K562 (cell line): ENCODE data around the gene CDC37. TPM values are rescaled to one million over a fixed set of nuclear protein-coding genes. Genes with fewer than 3 reads are reported as not detected.

Source experiments
- ATAC-seq: fragments of 200-7000 bp; cut with Tn5 transposase; 3 replicates; pipeline ENCODE4 v1.9.1; 2020; ENCODE audit warnings: moderate library complexity
- BruUV-seq: library from RNA; stranded (reverse); fragments of 400-500 nt; replicated peaks from 2 replicates; lab custom pipeline; 2021; lab: Mats Ljungman, UMichigan
- CTCF ChIA-PET: fragments of 300-600 bp; formaldehyde crosslinking; extraction: SDS; loops from one replicate; lab custom pipeline; 2021; ENCODE audit warnings: low intra/inter-chr PET ratio; lab: Yijun Ruan, JAX
- POLR2A ChIA-PET: fragments of 300-600, 350-650 bp; sonication (Branson Sonifier 250); formaldehyde crosslinking; extraction: SDS; loops from one replicate; lab custom pipeline; 2021; ENCODE audit warnings: antibody characterized with exemption, inconsistent platforms; lab: Yijun Ruan, JAX
- DNase-seq, 4 experiments: peaks; one replicate each; pipeline versions ENCODE4 v3.0.0 to v3.0.0-alpha.2; 2011 to 2018; ENCODE audit warnings: low spot score in 3 of 4, mixed read lengths in 3 of 4; ENCODE audit errors: extremely low read depth in 1 of 4
- FAIRE-seq: peaks from 2 replicates; lab custom pipeline; 2011; peaks lifted over from hg19 to GRCh38; lab: Jason Lieb, UNC
- H2AFZ ChIP-seq: 2 replicates; pipeline ENCODE4 v1.6.0; 2011; ENCODE audit warnings: low read depth, low read length, control low read depth, inconsistent platforms
- H3K27ac ChIP-seq: fragments of 200-600 bp; 3 replicates; pipeline ENCODE4 v1.8.0; 2011; ENCODE audit warnings: low read depth, mild to moderate bottlenecking, control low read depth, inconsistent platforms, low read length, moderate library complexity, mixed read lengths; ENCODE audit errors: extremely low read depth
- H3K27me3 ChIP-seq, 2 experiments: fragments of 300-600 bp in 1 of 2; 2 replicates in 1 of 2; 3 replicates in 1 of 2; pipeline versions ENCODE4 v1.6.0 to v1.8.0; 2011; ENCODE audit warnings: inconsistent platforms in 2 of 2, low read length in 2 of 2, mild to moderate bottlenecking in 1 of 2, mixed read lengths in 1 of 2, moderate library complexity in 1 of 2; ENCODE audit not compliant: control insufficient read depth in 2 of 2, insufficient read depth in 2 of 2
- H3K36me3 ChIP-seq: fragments of 300-600 bp; 3 replicates; pipeline ENCODE4 v1.8.0; 2011; ENCODE audit warnings: mild to moderate bottlenecking, low read length, inconsistent platforms; ENCODE audit not compliant: control insufficient read depth, insufficient read depth
- H3K4me1 ChIP-seq, 2 experiments: fragments of 200-600 bp in 1 of 2; replicated peaks in 1 of 2; 2 replicates in 1 of 2; 3 replicates in 1 of 2; pipeline versions ENCODE4 v1.5.1 to v1.8.0; 2011; ENCODE audit warnings: inconsistent platforms in 2 of 2, low read length in 2 of 2, mild to moderate bottlenecking in 1 of 2, mixed read lengths in 1 of 2, moderate library complexity in 1 of 2; ENCODE audit not compliant: control insufficient read depth in 2 of 2, insufficient read depth in 2 of 2
- H3K4me2 ChIP-seq: 2 replicates; pipeline ENCODE4 v1.6.1; 2011; ENCODE audit warnings: low read length, control low read depth, inconsistent platforms, mixed read lengths; ENCODE audit not compliant: insufficient read depth
- H3K4me3 ChIP-seq: fragments of 200-600 bp; sonication (generic), shearing (Covaris generic); 2 replicates; pipeline ENCODE4 v1.5.1; 2016; ENCODE audit warnings: control low read depth, inconsistent platforms
- H3K79me2 ChIP-seq: fragments of 200-600 bp; 3 replicates; pipeline ENCODE4 v1.8.0; 2011; ENCODE audit warnings: low read length, inconsistent platforms; ENCODE audit not compliant: control insufficient read depth, insufficient read depth
- H3K9ac ChIP-seq, 2 experiments: 2 replicates each; pipeline versions ENCODE4 v1.6.0 to v1.6.1; 2011; ENCODE audit warnings: low read depth in 2 of 2, low read length in 2 of 2, control low read depth in 1 of 2, inconsistent platforms in 1 of 2, mild to moderate bottlenecking in 1 of 2, mixed read lengths in 1 of 2; ENCODE audit not compliant: insufficient read depth in 1 of 2
- H3K9me1 ChIP-seq: one replicate; pipeline ENCODE4 v1.6.0; 2011; ENCODE audit warnings: inconsistent platforms, mild to moderate bottlenecking, low read length, moderate library complexity; ENCODE audit not compliant: control insufficient read depth, insufficient read depth
- H3K9me3 ChIP-seq: replicated peaks from 2 replicates; pipeline ENCODE4 v1.5.1; 2011; ENCODE audit warnings: low read depth, low read length, inconsistent platforms; ENCODE audit not compliant: control insufficient read depth, insufficient read depth
- H4K20me1 ChIP-seq: replicated peaks from 2 replicates; pipeline ENCODE4 v1.6.1; 2011; ENCODE audit warnings: low read length, inconsistent platforms, mixed read lengths; ENCODE audit not compliant: control insufficient read depth, insufficient read depth
- E2F1 ChIP-seq: sonication (generic); formaldehyde crosslinking; IDR thresholded peaks from 2 replicates; pipeline ENCODE4 v1.8.1; 2023; ENCODE audit warnings: mild to moderate bottlenecking, missing genetic modification reagents, moderate library complexity
- ETV1 ChIP-seq: fragments of 450-650 bp; conservative IDR thresholded peaks from 2 replicates; pipeline ENCODE4 v1.6.1; 2016; ENCODE audit warnings: missing genetic modification characterization, control low read depth, low read depth, missing compliant biosample characterization
- FOSL1 ChIP-seq: fragments of 200-800 bp; sonication (Bioruptor generic); conservative IDR thresholded peaks from 2 replicates; pipeline ENCODE4 v1.6.1; 2016; ENCODE audit warnings: missing genetic modification characterization, missing compliant biosample characterization
- IRF9 ChIP-seq: fragments of 450-650 bp; IDR thresholded peaks from 2 replicates; pipeline ENCODE4 v1.6.1; 2016; ENCODE audit warnings: missing biosample characterization, missing genetic modification characterization
- PCBP1 ChIP-seq: fragments of 200-400 bp; formaldehyde crosslinking; IDR thresholded peaks from 2 replicates; pipeline ENCODE4 v1.6.1; 2018; ENCODE audit warnings: mild to moderate bottlenecking, low read depth, low read length; ENCODE audit not compliant: poor library complexity, severe bottlenecking
- TRIM28 ChIP-seq: fragments of 450-650 bp; IDR thresholded peaks from 2 replicates; pipeline ENCODE4 v1.6.1; 2017
- ZBTB33 ChIP-seq: sonication (generic); formaldehyde crosslinking; IDR thresholded peaks from 2 replicates; pipeline ENCODE4 v1.8.1; 2023; ENCODE audit warnings: mild to moderate bottlenecking, missing genetic modification reagents
- ZNF592 ChIP-seq: fragments of 450-650 bp; IDR thresholded peaks from 2 replicates; pipeline ENCODE4 v1.6.1; 2017; ENCODE audit warnings: antibody characterized with exemption, mild to moderate bottlenecking
- WGBS: fragments of 100-300 bp; shearing (Covaris generic); methylation state at CpG from one replicate; pipeline ENCODE4 v1.1.6; 2016; ENCODE audit warnings: low coverage, mixed read lengths; ENCODE audit not compliant: insufficient coverage; ENCODE audit errors: missing lambda C conversion rate; 5-methylcytosine and 5-hydroxymethylcytosine counted together
- in situ Hi-C: fragments of 300-500 bp; cut with MboI; formaldehyde crosslinking; loops from 4 replicates; pipeline ENCODE4 v1.15.0; 2018; ENCODE audit warnings: inconsistent platforms, mixed read lengths
- intact Hi-C: fragments of 100-400 bp; cut with micrococcal nuclease; formaldehyde crosslinking; loops from 2 replicates; pipeline ENCODE4 v1.14.2; 2022
- polyA plus RNA-seq, 8 experiments: library from polyadenylated mRNA; depleted of rRNA in 4 of 8; stranded (reverse) in 5 of 8; unstranded in 3 of 8; fragments of >200 nt; fragmentation: Nextera tagmentation in 2 of 8; fragmentation: Illumina TruSeq in 1 of 8; extraction: Ambion mirVana in 2 of 8; extraction: Trizol in 1 of 8; gene quantifications; 2 replicates each; pipeline versions ENCODE4 v1.2.1 to v1.2.3, GENCODE V29; 2011 to 2014; ENCODE audit warnings: inconsistent platforms in 1 of 8, missing spikeins in 1 of 8
- total RNA-seq, 7 experiments: library from RNA; depleted of rRNA in 6 of 7; stranded (reverse); fragments of >200 nt in 6 of 7; fragmentation: Illumina TruSeq in 2 of 7; extraction: Trizol in 2 of 7; gene quantifications; 2 replicates each; pipeline versions ENCODE4 v1.2.1 to v1.2.3, GENCODE V29; 2011 to 2021; ENCODE audit warnings: low replicate concordance in 1 of 7

CDC37 gene
- total and polyA plus RNA-seq, 9 of the 15 experiments (the other 6 are each of a cell fraction or from before 2014, with no cell fraction given), result 6.6 to 538 (median 227) TPM

- FAIRE-seq (no peak), DNase-seq (peak in 1 of 4 experiments; percentile 3), ATAC-seq (no peak)
- peaks cover 12 to 41% of the 10 kb centered on the region in 2 experiments for H3K4me1 ChIP-seq
- intact Hi-C loops, result loop anchor here (1.0 to 5.0 kb wide), 3 partner anchors 31 to 292 kb away; no protein-coding TSS in a partner anchor
- ChIA-PET POLR2A (interaction anchor here (0.6 to 1.7 kb wide), 5 partner anchors 9 to 70 kb away, joined by 3 to 7 read pairs (median 3); no protein-coding TSS in a partner anchor), CTCF (interaction anchor here (1.0 to 2.2 kb wide), 5 partner anchors 12 to 31 kb away, joined by 5 to 11 read pairs (median 8); partner anchors contain the start of gene PDE4A)
- 62% methylated on average over 15 of the region's 43 CpGs for WGBS
- peaks cover 15% of the 10 kb centered on the region; the same call in 2 of the 3 replicates for H3K36me3 ChIP-seq
- peak overlapping the region in 1 of 2 experiments; percentile 94; a peak in 3 of 4 replicates for H3K9ac ChIP-seq
- H3K9me3 ChIP-seq, result no peaks in the 10 kb centered on the region
- H3K27me3 ChIP-seq, result no peaks in the 10 kb centered on the region
- peaks cover 14% of the 10 kb centered on the region for H4K20me1 ChIP-seq
- peak overlapping the region; percentile 99 for H3K4me3 ChIP-seq
- H3K9me1 ChIP-seq, result no peaks in the 10 kb centered on the region
- no TSS peak for BruUV-seq
- peak overlapping the region; percentile 85 for H2AFZ ChIP-seq
- H3K4me2 ChIP-seq, result peak overlapping the region; percentile 96
- in situ Hi-C loops, result loop anchor here (5.0 kb wide), 1 partner anchor 167 kb away; no protein-coding TSS in a partner anchor
- H3K79me2 ChIP-seq, result peaks cover 36% of the 10 kb centered on the region
- H3K27ac ChIP-seq, result no peak overlapping the region
- TF ChIP-seq ZBTB33 (CRISPR knock-in tag) (peak; percentile 55; the same call in 1 of the 2 replicates), E2F1 (no peak), TRIM28 (no peak), FOSL1 (tag) (no peak), ETV1 (no peak), PCBP1 (peak; percentile 16), ZNF592 (no peak), IRF9 (tag) (no peak)
Observed at GRCh38 chr19:10404888-10405820, 1.8 kb upstream of the CDC37 start.
